Epithelial cell of proximal tubule (primary cell): ENCODE results near the gene PSME2. TPM values are rescaled to one million over a fixed set of nuclear protein-coding genes. Genes with fewer than 3 reads are reported as not detected.

Experiments used
- DNase-seq: peaks from one replicate; pipeline ENCODE4 v3.0.0-alpha.2; 2011; ENCODE audit warnings: low read depth
- H3K4me3 ChIP-seq: 2 replicates; pipeline ENCODE4 v1.5.1; 2011; ENCODE audit warnings: low read depth, mild to moderate bottlenecking, low read length
- total RNA-seq: library from RNA; depleted of rRNA; stranded (reverse); fragments of >200 nt; gene quantifications from 2 replicates; pipeline ENCODE4 v1.2.3, GENCODE V29; 2015
- TF ChIP-seq, protein P1 (sequence below): conservative IDR thresholded peaks from 2 replicates; pipeline ENCODE4 v1.5.1; 2012; ENCODE audit warnings: low read depth, mild to moderate bottlenecking, low read length

The PSME2 gene
- total RNA-seq, 1 donor from 2014 or later = 156 TPM

GRCh38 chr14:24178399-24179178, 32.2 kb upstream of the PSME2 start:
- no peak for DNase-seq
- TF ChIP-seq, protein P1, sequence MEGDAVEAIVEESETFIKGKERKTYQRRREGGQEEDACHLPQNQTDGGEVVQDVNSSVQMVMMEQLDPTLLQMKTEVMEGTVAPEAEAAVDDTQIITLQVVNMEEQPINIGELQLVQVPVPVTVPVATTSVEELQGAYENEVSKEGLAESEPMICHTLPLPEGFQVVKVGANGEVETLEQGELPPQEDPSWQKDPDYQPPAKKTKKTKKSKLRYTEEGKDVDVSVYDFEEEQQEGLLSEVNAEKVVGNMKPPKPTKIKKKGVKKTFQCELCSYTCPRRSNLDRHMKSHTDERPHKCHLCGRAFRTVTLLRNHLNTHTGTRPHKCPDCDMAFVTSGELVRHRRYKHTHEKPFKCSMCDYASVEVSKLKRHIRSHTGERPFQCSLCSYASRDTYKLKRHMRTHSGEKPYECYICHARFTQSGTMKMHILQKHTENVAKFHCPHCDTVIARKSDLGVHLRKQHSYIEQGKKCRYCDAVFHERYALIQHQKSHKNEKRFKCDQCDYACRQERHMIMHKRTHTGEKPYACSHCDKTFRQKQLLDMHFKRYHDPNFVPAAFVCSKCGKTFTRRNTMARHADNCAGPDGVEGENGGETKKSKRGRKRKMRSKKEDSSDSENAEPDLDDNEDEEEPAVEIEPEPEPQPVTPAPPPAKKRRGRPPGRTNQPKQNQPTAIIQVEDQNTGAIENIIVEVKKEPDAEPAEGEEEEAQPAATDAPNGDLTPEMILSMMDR = no peak
- no peak overlapping the region for H3K4me3 ChIP-seq

DNA sequence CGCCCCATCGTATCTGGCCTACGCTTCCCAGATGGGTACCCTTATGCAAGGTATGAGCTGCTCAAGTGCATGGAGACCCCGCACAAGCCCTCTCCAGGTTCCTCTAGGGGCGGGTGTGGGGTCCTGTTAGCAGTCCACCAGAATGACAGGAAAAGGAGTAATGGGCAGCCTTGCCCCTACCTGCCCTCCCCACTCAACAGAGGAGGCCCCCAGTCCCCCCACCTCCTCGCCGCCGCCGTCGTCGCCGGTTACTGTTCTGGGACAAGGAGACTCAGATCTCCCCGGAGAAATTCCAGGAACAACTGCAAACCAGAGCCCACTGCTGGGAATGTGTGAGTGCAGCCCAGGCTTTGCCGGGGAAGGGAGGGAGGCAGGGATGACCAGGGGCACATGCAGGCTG, 31.5 kb upstream of the PSME2 start:
- no peak overlapping the region for H3K4me3 ChIP-seq
- TF ChIP-seq, protein P1 = no peak
- no peak for DNase-seq

DNA sequence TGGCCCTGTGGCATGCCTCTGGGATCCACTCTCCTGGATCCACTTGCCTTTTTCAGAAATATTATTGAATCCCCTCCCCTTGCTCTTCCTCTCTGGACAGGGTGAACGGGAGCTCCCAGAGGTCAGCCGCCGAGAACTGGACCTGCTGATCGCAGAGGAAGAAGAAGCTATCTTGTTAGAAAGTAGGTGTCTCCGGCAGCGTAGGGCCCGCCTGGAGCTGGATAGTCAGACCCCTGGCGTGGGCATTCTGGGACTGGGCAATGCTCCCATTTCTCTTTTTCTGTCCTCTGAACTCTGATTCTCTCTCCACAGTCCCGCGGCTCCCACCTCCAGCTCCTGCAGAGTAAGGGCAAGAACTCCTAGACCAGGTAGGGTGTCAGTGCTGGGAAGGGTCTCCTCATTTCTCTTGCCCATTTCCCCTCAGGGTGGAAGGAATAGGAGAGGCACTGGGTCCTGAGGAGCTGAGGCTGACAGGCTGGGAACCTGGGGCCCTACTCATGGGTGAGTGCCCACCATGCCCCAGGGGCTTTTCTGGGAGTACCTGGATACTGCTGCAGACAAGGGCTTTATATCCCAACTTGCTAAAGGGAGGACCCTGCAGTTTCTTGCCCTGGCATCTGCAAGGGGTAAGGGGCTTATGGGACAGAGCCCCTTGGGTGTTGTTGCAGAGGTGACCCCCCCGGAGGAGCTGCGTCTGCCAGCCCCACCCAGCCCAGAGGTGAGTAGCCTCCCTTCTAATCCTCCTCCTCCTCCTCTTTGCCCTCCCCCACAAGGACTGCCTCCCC, 30.8 kb upstream of the PSME2 start:
- TF ChIP-seq, protein P1 = no peak
- no peak for DNase-seq
- no peak overlapping the region for H3K4me3 ChIP-seq

- DNase-seq = no peak
- no peak overlapping the region for H3K4me3 ChIP-seq
- TF ChIP-seq, protein P1 = no peak
Measured at GRCh38 chr14:24176599-24176998, 30.2 kb upstream of the PSME2 start.

DNA sequence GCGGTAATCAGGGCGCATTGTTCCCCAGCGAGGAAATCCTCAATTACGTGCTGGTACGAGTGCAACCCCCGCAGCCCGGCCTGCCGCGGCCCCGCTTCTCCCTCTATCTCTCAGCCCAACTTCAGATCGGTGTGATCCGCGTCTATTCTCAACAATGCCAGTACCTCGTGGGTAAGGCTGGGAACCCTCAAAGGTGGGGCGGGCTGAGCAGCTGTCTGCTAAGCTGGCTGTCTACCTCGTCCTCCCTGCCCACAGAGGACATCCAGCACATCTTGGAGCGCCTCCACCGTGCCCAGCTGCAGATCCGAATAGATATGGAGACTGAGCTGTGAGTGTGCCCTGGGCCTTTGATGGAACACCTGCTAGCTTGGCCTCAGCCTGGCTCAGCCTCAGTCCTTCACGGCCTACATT, 26.5 kb upstream of the PSME2 start:
- TF ChIP-seq, protein P1 = no peak
- DNase-seq = no peak
- H3K4me3 ChIP-seq = peak overlapping the region; percentile 50

DNA sequence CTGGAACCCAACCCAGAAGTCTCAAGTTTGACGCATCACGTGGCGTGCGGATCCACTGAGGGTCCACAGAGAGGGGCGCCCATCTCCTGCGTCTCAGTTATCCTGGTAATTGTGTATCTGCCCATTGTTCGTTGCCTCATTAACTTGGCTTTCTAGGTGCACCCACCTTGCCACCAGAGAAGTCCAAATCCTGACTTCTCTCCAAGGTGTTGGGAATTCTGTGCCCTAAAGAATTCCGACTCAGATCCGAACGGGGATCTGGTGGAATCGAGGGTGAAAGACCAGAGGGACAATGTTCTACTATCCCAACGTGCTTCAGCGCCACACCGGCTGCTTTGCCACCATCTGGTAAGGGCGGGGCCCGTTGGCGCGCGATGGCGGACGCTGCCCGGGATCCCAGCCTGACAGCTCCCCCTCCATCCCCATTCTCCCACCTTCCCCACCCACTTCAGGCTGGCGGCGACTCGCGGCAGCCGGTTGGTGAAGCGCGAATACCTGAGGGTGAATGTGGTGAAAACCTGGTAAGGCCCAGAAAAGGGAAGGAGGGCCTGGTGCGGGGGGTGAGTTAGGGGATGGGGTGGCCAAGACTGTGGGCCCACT, 26.0 kb upstream of the PSME2 start:
- no peak for DNase-seq
- TF ChIP-seq, protein P1 = no peak
- H3K4me3 ChIP-seq = peak overlapping the region; percentile 50
